MM.1S (cell line): ENCODE measurements around the gene NEK6.

Experiments
- EZH2 ChIP-seq: fragments of 300-600 bp; sonication (generic); optimal IDR thresholded peaks from 2 replicates; pipeline ENCODE3; 2017; ENCODE audit warnings: low read depth, mild to moderate bottlenecking, antibody characterized with exemption, low read length, mixed read lengths
- TF ChIP-seq, protein P1 (sequence below): fragments of 300-600 bp; sonication (generic); IDR thresholded peaks from 2 replicates; pipeline ENCODE4 v1.5.1; 2016; ENCODE audit warnings: antibody characterized with exemption, low read length, mixed read lengths

DNA sequence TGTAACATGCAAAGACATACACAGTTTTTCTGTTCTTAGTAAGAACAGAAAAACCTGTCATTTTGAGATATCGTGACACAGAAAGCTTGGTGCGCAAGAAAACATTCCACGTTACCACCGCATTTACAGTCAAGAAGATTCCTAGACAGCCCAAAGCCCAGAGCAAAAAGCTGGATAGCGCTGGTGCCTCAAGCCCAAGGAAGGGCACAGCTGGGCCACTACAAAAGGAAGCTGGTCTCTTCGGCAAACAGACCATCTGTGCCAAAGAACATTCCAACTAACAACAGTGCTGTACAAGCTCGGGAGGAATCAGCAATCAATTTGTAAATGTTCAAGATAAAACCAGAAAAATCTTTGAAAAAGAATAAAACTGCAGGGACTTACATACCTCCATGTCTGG is 126.5 kb downstream of the NEK6 start:
- TF ChIP-seq, protein P1, sequence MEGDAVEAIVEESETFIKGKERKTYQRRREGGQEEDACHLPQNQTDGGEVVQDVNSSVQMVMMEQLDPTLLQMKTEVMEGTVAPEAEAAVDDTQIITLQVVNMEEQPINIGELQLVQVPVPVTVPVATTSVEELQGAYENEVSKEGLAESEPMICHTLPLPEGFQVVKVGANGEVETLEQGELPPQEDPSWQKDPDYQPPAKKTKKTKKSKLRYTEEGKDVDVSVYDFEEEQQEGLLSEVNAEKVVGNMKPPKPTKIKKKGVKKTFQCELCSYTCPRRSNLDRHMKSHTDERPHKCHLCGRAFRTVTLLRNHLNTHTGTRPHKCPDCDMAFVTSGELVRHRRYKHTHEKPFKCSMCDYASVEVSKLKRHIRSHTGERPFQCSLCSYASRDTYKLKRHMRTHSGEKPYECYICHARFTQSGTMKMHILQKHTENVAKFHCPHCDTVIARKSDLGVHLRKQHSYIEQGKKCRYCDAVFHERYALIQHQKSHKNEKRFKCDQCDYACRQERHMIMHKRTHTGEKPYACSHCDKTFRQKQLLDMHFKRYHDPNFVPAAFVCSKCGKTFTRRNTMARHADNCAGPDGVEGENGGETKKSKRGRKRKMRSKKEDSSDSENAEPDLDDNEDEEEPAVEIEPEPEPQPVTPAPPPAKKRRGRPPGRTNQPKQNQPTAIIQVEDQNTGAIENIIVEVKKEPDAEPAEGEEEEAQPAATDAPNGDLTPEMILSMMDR: no peak
- TF ChIP-seq EZH2: no peak
